ENCODE data around the gene RIPPLY2. TPM values are rescaled to one million over a fixed set of nuclear protein-coding genes. Genes with fewer than 3 reads are reported as not detected.

RIPPLY2 gene
- total and polyA plus RNA-seq, 12 donors: 0.53 to 2.7 (median 0.83) TPM; not detected in 5

DNA sequence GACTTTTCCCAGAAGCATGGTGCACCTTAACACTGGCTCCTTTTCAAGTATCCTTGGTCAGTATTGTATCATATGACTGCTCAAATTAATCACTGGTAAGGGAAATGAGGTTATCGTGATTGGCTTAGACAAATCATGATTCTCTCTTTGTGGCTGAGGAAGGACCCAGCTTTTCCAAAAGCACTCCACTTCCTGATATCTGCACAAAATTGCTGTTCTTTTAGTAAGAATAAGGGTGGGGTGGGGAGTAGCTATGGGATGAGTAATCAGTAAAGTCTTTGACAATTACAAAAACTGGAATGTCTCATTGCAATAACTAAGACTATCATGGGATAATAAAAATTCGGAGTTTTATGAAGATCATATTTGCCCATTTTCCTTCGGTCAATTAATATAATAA, 9.0 kb upstream of the RIPPLY2 start:
- no peaks in the 10 kb centered on the region for H3K27me3 ChIP-seq
- no peak overlapping the region for H3K4me3 ChIP-seq
- intact Hi-C loops (cut with DNase I): no loop called here
- H3K27ac ChIP-seq: no peak overlapping the region
- DNase-seq: no peak
- peaks cover 0 to 6% (median 0%) of the 10 kb centered on the region in 3 donors for H3K9me3 ChIP-seq (replicated peaks in 1 of 3)
- H3K36me3 ChIP-seq (replicated peaks in 1 of 2): no peaks in the 10 kb centered on the region
- TF ChIP-seq POLR2A (IDR thresholded peaks at IDR 0.05): no peak
- TF ChIP-seq, protein P1, sequence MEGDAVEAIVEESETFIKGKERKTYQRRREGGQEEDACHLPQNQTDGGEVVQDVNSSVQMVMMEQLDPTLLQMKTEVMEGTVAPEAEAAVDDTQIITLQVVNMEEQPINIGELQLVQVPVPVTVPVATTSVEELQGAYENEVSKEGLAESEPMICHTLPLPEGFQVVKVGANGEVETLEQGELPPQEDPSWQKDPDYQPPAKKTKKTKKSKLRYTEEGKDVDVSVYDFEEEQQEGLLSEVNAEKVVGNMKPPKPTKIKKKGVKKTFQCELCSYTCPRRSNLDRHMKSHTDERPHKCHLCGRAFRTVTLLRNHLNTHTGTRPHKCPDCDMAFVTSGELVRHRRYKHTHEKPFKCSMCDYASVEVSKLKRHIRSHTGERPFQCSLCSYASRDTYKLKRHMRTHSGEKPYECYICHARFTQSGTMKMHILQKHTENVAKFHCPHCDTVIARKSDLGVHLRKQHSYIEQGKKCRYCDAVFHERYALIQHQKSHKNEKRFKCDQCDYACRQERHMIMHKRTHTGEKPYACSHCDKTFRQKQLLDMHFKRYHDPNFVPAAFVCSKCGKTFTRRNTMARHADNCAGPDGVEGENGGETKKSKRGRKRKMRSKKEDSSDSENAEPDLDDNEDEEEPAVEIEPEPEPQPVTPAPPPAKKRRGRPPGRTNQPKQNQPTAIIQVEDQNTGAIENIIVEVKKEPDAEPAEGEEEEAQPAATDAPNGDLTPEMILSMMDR (IDR thresholded peaks at IDR 0.05): no peak
- 75 to 80% (median 79%) methylated on average over 3 of the region's 3 CpGs for WGBS, 4 donors
- no peaks in the 10 kb centered on the region for H3K4me1 ChIP-seq (replicated peaks in 1 of 2)

DNA sequence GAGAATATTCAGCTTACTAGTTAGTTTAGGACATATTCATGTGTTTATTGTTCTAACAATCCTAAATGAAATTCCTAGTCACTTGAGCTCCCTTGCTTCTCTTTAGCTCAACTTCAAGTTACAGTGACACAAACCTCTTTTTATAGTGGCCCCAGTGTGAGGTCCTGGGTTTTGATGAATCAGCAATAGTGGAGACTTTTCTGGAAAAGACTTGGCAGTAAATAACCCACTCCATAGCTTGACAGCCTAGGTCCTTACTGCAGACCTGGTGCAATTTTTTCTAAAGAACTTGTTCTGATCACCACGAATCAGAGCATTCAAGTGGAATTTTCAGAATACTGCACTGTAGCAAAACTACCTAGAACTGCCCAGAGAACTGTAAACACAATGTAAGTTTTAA, 6.9 kb upstream of the RIPPLY2 start:
- DNase-seq: no peak
- 30 to 61% (median 45%) methylated on average over 1 of the region's 1 CpG for whole genome bisulfite sequencing, 4 donors
- TF ChIP-seq, protein P1 (IDR thresholded peaks at IDR 0.05): no peak
- TF ChIP-seq POLR2A (IDR thresholded peaks at IDR 0.05): no peak

DNA sequence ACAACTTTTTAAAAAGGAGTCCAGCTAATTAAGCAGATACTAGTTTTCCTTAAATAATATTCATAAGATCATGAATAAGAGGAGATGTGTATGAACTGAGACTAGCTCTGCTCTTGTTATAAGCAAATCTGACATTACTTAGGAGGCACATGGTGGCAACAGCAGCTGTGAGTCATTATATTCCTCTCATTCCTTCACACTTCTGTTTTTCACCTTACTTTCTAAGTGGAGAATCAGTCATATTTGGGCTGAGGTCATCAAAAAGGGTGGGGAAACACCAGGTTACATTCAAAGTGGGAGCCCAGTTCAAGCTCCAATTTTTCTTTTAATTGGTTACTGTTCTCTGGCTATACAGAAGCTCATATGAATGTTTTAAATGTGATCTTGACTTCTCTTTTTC, 6.0 kb upstream of the RIPPLY2 start:
- no peaks in the 10 kb centered on the region for H3K4me1 ChIP-seq (replicated peaks in 1 of 2)
- no peak for DNase-seq
- no peak overlapping the region for H3K4me3 ChIP-seq
- no peak overlapping the region for H3K27ac ChIP-seq
- no peak for TF ChIP-seq POLR2A (IDR thresholded peaks at IDR 0.05)
- TF ChIP-seq, protein P1 (IDR thresholded peaks at IDR 0.05): no peak
- no peaks in the 10 kb centered on the region for H3K9me3 ChIP-seq (replicated peaks in 1 of 3)
- intact Hi-C loops (cut with DNase I): no loop called here
- no peaks in the 10 kb centered on the region for H3K36me3 ChIP-seq (replicated peaks in 1 of 2)
- H3K27me3 ChIP-seq: peaks cover 17% of the 10 kb centered on the region

More for the DNA sequence above, 6.9 kb upstream of the RIPPLY2 start:
- H3K36me3 ChIP-seq (replicated peaks in 1 of 2): no peaks in the 10 kb centered on the region
- no peak overlapping the region for H3K4me3 ChIP-seq
- H3K27me3 ChIP-seq: peaks cover 10% of the 10 kb centered on the region
- H3K4me1 ChIP-seq (replicated peaks in 1 of 2): no peaks in the 10 kb centered on the region
- no peak overlapping the region for H3K27ac ChIP-seq
- intact Hi-C loops (cut with DNase I): no loop called here
- no peaks in the 10 kb centered on the region for H3K9me3 ChIP-seq (replicated peaks in 1 of 3)

DNA sequence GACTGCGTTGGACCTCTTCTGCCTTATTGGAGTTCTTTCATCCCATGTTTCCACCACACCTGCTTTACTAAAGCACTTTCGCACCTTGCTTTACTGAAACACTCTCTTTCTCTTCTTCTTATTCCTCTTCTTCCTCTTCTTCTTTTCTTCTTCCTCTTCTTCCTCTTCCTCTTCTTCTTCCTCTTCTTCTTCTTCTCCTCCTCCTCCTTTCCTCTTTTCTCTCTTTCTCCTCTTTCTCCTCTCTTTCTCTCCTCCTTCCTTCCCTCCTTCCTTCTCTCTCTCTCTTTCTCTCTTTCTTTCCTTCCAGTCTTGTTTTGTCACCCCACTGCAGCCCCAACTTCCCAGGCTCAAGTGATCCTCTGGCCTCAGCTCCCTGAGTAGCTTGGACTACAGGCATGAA, 4.0 kb upstream of the RIPPLY2 start:
- H3K4me1 ChIP-seq (replicated peaks in 1 of 2): peaks cover 0 to 5% of the 10 kb centered on the region in 2 donors
- H3K9me3 ChIP-seq (replicated peaks in 1 of 3): no peaks in the 10 kb centered on the region
- H3K4me3 ChIP-seq: no peak overlapping the region
- WGBS, 4 donors: 59 to 86% (median 68%) methylated on average over 2 of the region's 2 CpGs
- H3K27ac ChIP-seq: no peak overlapping the region
- intact Hi-C loops (cut with DNase I): no loop called here
- DNase-seq: no peak
- peaks cover 24% of the 10 kb centered on the region for H3K27me3 ChIP-seq
- H3K36me3 ChIP-seq (replicated peaks in 1 of 2): no peaks in the 10 kb centered on the region
- TF ChIP-seq, protein P1 (IDR thresholded peaks at IDR 0.05): no peak
- no peak for TF ChIP-seq POLR2A (IDR thresholded peaks at IDR 0.05)

Data from adrenal gland (tissue), 12 donors.